SU-DHL-6 (cell line): Measurements from ENCODE around the gene CYB5R4.

ENCODE experiments used
- H2AFZ ChIP-seq: fragments of 200-600 bp; sonication (generic); 2 replicates; pipeline ENCODE4 v1.6.1; 2014; ENCODE audit warnings: low read depth, mild to moderate bottlenecking, moderate library complexity, mixed read lengths, antibody characterized with exemption, low read length; ENCODE audit not compliant: severe bottlenecking
- H3F3A ChIP-seq: fragments of 200-600 bp; shearing (Covaris generic); 2 replicates; pipeline ENCODE4 v1.6.0; 2016; ENCODE audit warnings: antibody characterized with exemption, mild to moderate bottlenecking; ENCODE audit not compliant: insufficient read depth
- H3K27ac ChIP-seq: fragments of 200-600 bp; sonication (generic); 2 replicates; pipeline ENCODE4 v1.5.1; 2016; ENCODE audit warnings: low read depth, mild to moderate bottlenecking, low read length, moderate library complexity, mixed read lengths
- H3K27me3 ChIP-seq: fragments of 200-600 bp; sonication (generic), shearing (Covaris generic); 2 replicates; pipeline ENCODE4 v1.6.0; 2014; ENCODE audit warnings: mild to moderate bottlenecking, low read length
- H3K36me3 ChIP-seq: fragments of 200-600 bp; sonication (generic); 2 replicates; pipeline ENCODE4 v1.6.1; 2014; ENCODE audit warnings: mild to moderate bottlenecking, low read length, mixed read lengths
- H3K4me2 ChIP-seq: fragments of 300-600, 200-600 bp; shearing (Covaris generic), sonication (generic); 2 replicates; pipeline ENCODE4 v1.6.0; 2014; ENCODE audit warnings: low read length, low read depth, mild to moderate bottlenecking; ENCODE audit not compliant: poor library complexity, severe bottlenecking
- H3K4me3 ChIP-seq: fragments of 200-600 bp; sonication (generic); 2 replicates; pipeline ENCODE4 v1.5.1; 2014; ENCODE audit warnings: antibody characterized with exemption, low read length, mild to moderate bottlenecking, mixed read lengths; ENCODE audit not compliant: insufficient read depth, poor library complexity, severe bottlenecking
- H3K79me2 ChIP-seq: fragments of 200-600 bp; sonication (generic); 2 replicates; pipeline ENCODE4 v1.6.1; 2014; ENCODE audit warnings: mild to moderate bottlenecking, low read length, moderate library complexity; ENCODE audit not compliant: insufficient read depth
- H3K9ac ChIP-seq: fragments of 200-600 bp; sonication (generic); 2 replicates; pipeline ENCODE4 v1.7.0; 2014; ENCODE audit warnings: mild to moderate bottlenecking, low read length
- H3K9me2 ChIP-seq: fragments of 200-600 bp; sonication (generic); replicated peaks from 2 replicates; pipeline ENCODE4 v1.6.1; 2014; ENCODE audit warnings: low read length; ENCODE audit not compliant: insufficient read depth
- H3K9me3 ChIP-seq: fragments of 200-600 bp; sonication (generic); 2 replicates; pipeline ENCODE4 v1.6.1; 2014; ENCODE audit warnings: low read length, mixed read lengths; ENCODE audit not compliant: insufficient read depth
- H4K20me1 ChIP-seq: fragments of 200-600 bp; sonication (generic); 2 replicates; pipeline ENCODE4 v1.6.1; 2014; ENCODE audit warnings: low read depth, mild to moderate bottlenecking, antibody characterized with exemption, low read length, moderate library complexity, mixed read lengths
- CTCF ChIP-seq: fragments of 200-600 bp; sonication (generic); IDR thresholded peaks from one replicate; pipeline ENCODE4 v1.5.1; 2017; ENCODE audit warnings: antibody characterized with exemption, mild to moderate bottlenecking, low read length, moderate library complexity; ENCODE audit not compliant: insufficient read depth, poor library complexity, severe bottlenecking
- EZH2phosphoT487 ChIP-seq: fragments of 200-600 bp; sonication (generic), shearing (Covaris generic); conservative IDR thresholded peaks from 2 replicates; pipeline ENCODE4 v1.6.1; 2018; ENCODE audit warnings: mild to moderate bottlenecking, antibody characterized with exemption, low read length, moderate library complexity, mixed read lengths

The CYB5R4 gene

DNA sequence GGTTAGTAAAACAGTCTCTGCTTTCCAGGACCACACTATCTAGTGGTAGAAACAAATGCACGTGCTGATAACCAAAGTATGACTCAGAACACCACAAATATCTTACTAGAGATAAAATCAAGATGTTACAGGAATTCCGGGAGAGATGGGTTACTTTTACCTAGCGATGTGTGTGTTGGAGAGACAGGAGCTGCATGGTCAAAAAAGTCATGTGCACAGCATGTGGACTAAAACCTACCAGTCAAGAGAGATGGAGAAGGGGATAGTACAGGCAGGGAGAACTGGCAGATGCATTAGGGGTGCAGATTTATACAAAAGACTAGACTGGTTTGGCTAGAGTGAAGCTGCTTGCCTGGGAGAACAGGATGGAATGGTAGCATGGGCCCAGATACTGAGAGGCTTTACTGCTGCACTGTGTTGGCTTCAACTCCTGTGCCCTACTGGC, 98.8 kb downstream of the CYB5R4 start:
- Histone ChIP-seq H3K4me2 (no peak overlapping the region), H3K9ac (no peak overlapping the region), H3K27me3 (no peaks in the 10 kb centered on the region)

GRCh38 chr6:83960664-83961063, 101.2 kb downstream of the CYB5R4 start:
- H4K20me1 ChIP-seq: no peaks in the 10 kb centered on the region
- no peak overlapping the region for H3K9ac ChIP-seq
- no peak overlapping the region for H2AFZ ChIP-seq
- no peaks in the 10 kb centered on the region for H3K79me2 ChIP-seq
- no peak overlapping the region for H3K4me2 ChIP-seq
- H3K9me2 ChIP-seq: no peaks in the 10 kb centered on the region
- no peaks in the 10 kb centered on the region for H3K9me3 ChIP-seq
- H3F3A ChIP-seq: no peaks in the 10 kb centered on the region
- no peak overlapping the region for H3K4me3 ChIP-seq
- no peak for TF ChIP-seq CTCF
- no peak for TF ChIP-seq EZH2phosphoT487
- H3K36me3 ChIP-seq: peaks cover 51% of the 10 kb centered on the region
- no peak overlapping the region for H3K27ac ChIP-seq
- H3K27me3 ChIP-seq: no peaks in the 10 kb centered on the region

More for the DNA sequence above, 98.8 kb downstream of the CYB5R4 start:
- Histone ChIP-seq H3K9me2 (no peaks in the 10 kb centered on the region), H3K79me2 (no peaks in the 10 kb centered on the region), H3K9me3 (no peaks in the 10 kb centered on the region), H3K36me3 (peaks cover 51% of the 10 kb centered on the region), H3F3A (no peaks in the 10 kb centered on the region), H4K20me1 (no peaks in the 10 kb centered on the region), H3K4me3 (no peak overlapping the region), H2AFZ (no peak overlapping the region), H3K27ac (no peak overlapping the region)
- no peak for TF ChIP-seq CTCF
- TF ChIP-seq EZH2phosphoT487: no peak

DNA sequence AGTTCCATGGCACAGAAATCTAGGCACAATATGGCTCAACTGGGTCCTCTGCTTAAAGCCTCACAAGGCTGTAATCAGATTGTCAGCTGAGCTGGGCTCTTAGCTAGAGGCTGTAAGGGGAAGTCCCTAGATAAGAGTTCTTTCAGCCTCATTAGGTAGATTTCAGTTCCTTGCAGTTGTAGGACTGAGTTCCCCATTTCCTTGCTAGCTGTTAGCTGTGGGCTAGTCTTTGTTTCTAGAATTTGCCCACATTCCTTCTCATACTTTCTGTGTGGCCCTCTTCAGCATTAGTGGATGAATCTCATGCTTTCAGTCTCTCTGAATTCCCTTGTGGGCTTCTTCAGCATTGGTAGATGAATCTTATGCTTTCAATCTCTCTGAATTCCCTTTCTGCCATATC, 103.1 kb downstream of the CYB5R4 start:
- Histone ChIP-seq H3K4me2 (no peak overlapping the region), H3K9ac (no peak overlapping the region), H3K9me2 (no peaks in the 10 kb centered on the region), H3K27ac (no peak overlapping the region), H3K79me2 (no peaks in the 10 kb centered on the region), H3K9me3 (no peaks in the 10 kb centered on the region), H3K4me3 (no peak overlapping the region), H2AFZ (no peak overlapping the region), H3F3A (no peaks in the 10 kb centered on the region), H3K36me3 (peaks cover 41% of the 10 kb centered on the region), H3K27me3 (no peaks in the 10 kb centered on the region), H4K20me1 (no peaks in the 10 kb centered on the region)
- TF ChIP-seq CTCF: no peak
- TF ChIP-seq EZH2phosphoT487: no peak

GRCh38 chr6:83966539-83966938, 107.0 kb downstream of the CYB5R4 start:
- no peaks in the 10 kb centered on the region for H3F3A ChIP-seq

More at GRCh38 chr6:83966539-83966938, 107.0 kb downstream of the CYB5R4 start:
- Histone ChIP-seq H3K27ac (no peak overlapping the region), H4K20me1 (no peaks in the 10 kb centered on the region), H2AFZ (no peak overlapping the region), H3K9me2 (no peaks in the 10 kb centered on the region), H3K9me3 (no peaks in the 10 kb centered on the region), H3K9ac (no peak overlapping the region), H3K4me2 (no peak overlapping the region), H3K79me2 (no peaks in the 10 kb centered on the region), H3K27me3 (no peaks in the 10 kb centered on the region), H3K4me3 (no peak overlapping the region), H3K36me3 (peaks cover 18% of the 10 kb centered on the region)
- no peak for TF ChIP-seq EZH2phosphoT487
- no peak for TF ChIP-seq CTCF
